Measurements from ENCODE around the gene RAP1GAP2.
A peak's percentile ranks its signal among the peaks of the same experiment; 100 is the strongest.
"Not testable (repeated sequence)": the region's sequence is repeated elsewhere in the genome, so short reads cannot be mapped to it uniquely, and the experiment has no call there.

RAP1GAP2 gene

DNA sequence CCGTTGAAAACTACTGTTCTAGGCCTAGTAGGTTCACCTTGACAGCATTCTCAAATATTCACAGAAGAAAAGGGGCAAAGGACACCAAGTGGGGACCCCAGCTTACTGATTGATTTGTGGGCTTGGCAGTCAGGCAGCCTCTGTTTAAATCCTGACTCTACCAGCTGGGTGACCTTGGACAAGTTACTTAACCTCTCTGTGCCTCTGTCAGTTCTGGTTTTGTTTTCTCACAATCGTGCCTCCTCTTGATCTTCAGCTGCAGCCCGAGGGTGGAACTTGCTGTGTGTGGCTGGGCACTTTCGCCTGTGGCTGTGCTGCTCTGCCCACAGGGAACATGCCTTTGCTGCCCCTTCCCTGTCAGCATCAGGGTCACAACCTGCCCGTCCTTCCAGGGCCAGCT lies 17.8 kb downstream of the RAP1GAP2 start:
- DNase-seq (ENCODE audit: low read depth in 2 of 2, low spot score in 1 of 2): no peak

GRCh38 chr17:2814481-2815341 lies 18.5 kb downstream of the RAP1GAP2 start:
- DNase-seq (ENCODE audit: low read depth in 2 of 2, low spot score in 1 of 2): peak; percentile 83 to 89

DNA sequence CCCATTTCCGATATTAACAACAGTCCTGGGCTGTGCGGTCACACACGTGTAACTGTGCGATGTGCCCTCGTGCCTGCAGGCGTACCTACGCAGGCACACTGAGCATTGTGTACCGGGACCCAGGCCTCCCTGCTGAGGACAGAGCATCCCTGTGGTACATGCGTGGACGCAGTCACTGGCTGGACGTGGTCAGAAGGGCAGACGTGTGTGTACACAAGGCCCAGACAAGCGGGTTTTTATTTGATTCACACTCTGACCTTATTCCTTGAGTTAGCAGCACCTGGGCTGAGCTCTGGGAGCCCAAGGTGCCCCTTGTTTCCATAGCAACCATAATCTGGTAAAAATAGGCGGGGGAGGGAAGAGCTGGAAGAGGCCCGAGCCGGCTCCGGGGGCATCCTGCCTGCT lies 19.5 kb downstream of the RAP1GAP2 start:
- no peak for DNase-seq (ENCODE audit: low read depth in 2 of 2, low spot score in 1 of 2)

GRCh38 chr17:2816688-2817087 lies 20.4 kb downstream of the RAP1GAP2 start:
- DNase-seq (ENCODE audit: low read depth in 2 of 2, low spot score in 1 of 2): no peak

DNA sequence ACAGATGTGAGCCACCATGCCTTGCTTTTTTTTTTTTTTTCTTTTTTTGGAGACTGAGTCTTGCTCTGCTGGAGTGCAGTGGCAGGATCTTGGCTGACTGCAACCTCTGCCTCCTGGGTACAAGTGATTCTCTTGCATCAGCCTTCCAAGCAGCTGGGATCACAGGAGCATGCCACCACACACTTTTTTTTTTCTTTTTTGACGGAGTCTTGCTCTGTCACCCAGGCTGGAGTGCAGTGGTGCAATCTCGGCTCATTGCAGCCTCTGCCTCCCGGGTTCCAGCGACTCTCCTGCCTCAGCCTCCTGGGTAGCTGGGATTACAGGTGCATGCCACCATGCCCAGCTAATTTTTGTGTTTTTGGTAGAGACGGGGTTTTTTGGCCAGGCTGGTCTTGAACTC lies 23.1 kb downstream of the RAP1GAP2 start:
- not testable (repeated sequence) for DNase-seq (ENCODE audit: low read depth in 2 of 2, low spot score in 1 of 2)

GRCh38 chr17:2819921-2820501 lies 23.8 kb downstream of the RAP1GAP2 start:
- no peak for DNase-seq (ENCODE audit: low read depth in 2 of 2, low spot score in 1 of 2)

GRCh38 chr17:2821868-2822267 lies 25.6 kb downstream of the RAP1GAP2 start:
- DNase-seq (ENCODE audit: low read depth in 2 of 2, low spot score in 1 of 2): no peak

GRCh38 chr17:2822358-2822757 lies 26.1 kb downstream of the RAP1GAP2 start:
- no peak for DNase-seq (ENCODE audit: low read depth in 2 of 2, low spot score in 1 of 2)

- DNase-seq (ENCODE audit: low read depth in 2 of 2, low spot score in 1 of 2): no peak
Measured at GRCh38 chr17:2825253-2825970, 29.2 kb downstream of the RAP1GAP2 start.

- peak; percentile 64 to 68 for DNase-seq (ENCODE audit: low read depth in 2 of 2, low spot score in 1 of 2)
Measured at GRCh38 chr17:2828397-2829038, 32.3 kb downstream of the RAP1GAP2 start.

DNA sequence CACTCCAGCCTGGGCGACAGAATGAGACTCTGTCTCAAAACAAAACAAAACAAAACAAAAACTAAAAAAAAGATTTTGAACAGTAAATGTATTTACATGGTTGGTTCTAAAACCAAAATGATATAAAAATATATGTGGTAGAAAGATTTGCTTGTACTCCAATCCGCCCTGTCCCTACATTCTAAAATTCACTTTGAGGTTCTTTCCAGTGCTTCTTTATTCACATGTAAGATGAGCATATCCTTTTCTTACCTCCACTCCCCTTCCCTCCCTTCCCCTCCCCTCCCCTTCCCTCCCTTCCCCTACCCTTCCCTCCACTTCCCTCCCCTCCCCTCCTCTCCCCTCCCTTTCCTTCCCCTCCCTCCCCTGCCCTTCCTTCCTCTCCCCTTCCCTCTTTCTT lies 34.4 kb downstream of the RAP1GAP2 start:
- DNase-seq (ENCODE audit: low read depth in 2 of 2, low spot score in 1 of 2): no peak

GRCh38 chr17:2835780-2836179 lies 39.5 kb downstream of the RAP1GAP2 start:
- DNase-seq (ENCODE audit: low read depth in 2 of 2, low spot score in 1 of 2): no peak

DNA sequence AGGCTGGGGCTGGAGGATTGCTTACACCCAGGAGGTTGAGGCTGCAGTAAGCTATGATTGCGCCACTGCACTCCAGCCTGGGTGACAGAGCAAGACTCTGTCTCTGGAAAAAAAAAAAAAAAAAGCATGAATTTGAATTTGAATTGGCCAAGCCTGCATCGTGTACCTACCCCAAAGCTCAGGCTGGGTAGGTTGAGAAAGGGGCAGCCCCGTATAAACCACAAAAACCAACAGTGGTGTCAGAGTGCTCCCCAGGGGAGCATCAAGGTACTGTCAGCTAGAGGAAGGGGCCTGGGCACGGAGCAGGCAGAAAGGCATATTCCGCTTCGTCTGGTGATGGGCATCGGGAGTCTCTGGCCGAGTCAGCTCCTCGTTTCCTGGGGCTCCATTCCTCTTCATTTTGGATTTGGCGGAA lies 40.9 kb downstream of the RAP1GAP2 start:
- DNase-seq (ENCODE audit: low read depth in 2 of 2, low spot score in 1 of 2): no peak

DNA sequence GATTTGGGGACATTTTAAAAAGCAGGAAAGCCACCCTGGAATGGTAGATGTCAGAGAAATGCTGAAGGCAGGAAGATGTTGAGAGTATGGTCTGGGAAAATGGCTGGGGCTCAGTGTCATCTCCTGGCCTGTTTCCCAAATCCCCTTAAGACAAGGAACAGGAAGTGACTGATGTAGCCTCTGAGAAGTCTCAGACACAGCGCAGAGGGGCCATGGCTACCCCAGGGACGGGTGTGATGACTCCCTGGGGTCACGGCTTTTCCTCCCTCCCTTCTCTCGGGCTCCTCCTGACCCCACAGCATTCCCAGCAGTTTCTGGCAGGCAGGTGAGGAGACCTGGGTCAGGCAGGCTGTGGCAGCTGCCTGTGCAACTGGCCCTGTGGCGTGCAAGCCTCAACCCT lies 45.4 kb downstream of the RAP1GAP2 start:
- DNase-seq (ENCODE audit: low read depth in 2 of 2, low spot score in 1 of 2): no peak

DNA sequence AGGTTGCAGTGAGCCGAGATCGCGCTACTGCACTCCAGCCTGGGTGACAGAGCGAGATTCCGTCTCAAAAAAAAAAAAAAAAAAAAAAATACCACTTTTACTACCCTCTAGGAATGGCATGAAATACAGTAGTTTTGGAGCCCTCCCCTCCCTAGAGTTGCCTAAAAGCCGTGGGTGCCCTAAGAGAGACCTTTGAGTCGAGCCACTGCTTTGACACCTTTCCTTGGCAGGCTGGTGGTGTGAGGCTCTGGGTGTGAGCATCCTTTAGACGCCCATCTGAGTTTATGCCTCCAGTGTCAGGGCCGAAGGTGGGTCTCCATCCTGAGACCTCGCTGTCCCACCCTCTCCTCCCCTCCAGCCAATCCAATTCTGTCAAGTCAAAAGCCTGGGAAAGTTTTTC lies 46.2 kb downstream of the RAP1GAP2 start:
- no peak for DNase-seq (ENCODE audit: low read depth in 2 of 2, low spot score in 1 of 2)

- DNase-seq (ENCODE audit: low read depth in 2 of 2, low spot score in 1 of 2): no peak
Measured at GRCh38 chr17:2844416-2844815, 48.2 kb downstream of the RAP1GAP2 start.

GRCh38 chr17:2847381-2848333 lies 51.4 kb downstream of the RAP1GAP2 start:
- DNase-seq (ENCODE audit: low read depth in 2 of 2, low spot score in 1 of 2): no peak

DNA sequence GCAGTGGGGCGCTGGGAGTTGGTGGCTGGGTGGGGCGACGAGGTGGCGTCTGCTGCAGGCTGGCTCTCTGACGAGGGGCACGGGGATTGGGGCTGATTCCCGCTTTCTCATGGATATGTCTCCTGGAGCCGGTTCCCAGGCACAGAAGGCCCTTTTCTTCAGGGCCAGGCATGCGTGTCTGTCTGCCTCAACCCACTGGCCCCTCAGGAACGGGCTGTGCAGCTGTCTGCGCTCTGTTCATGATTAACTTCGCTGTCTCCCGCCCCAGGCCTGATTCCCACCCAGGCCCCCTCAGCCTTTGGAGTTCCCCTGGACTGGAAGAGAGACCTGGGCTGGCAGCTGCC lies 53.1 kb downstream of the RAP1GAP2 start:
- DNase-seq (ENCODE audit: low read depth in 2 of 2, low spot score in 1 of 2): no peak

- DNase-seq (ENCODE audit: low read depth in 2 of 2, low spot score in 1 of 2): no peak
Measured at GRCh38 chr17:2850991-2851390, 54.8 kb downstream of the RAP1GAP2 start.

- DNase-seq (ENCODE audit: low read depth in 2 of 2, low spot score in 1 of 2): no peak
Measured at GRCh38 chr17:2851615-2852014, 55.4 kb downstream of the RAP1GAP2 start.

GRCh38 chr17:2852221-2852620 lies 56.0 kb downstream of the RAP1GAP2 start:
- DNase-seq (ENCODE audit: low read depth in 2 of 2, low spot score in 1 of 2): no peak
